HG03066 (cell line): ENCODE results near the gene FNDC10.
"Not testable (repeated sequence)": the region's sequence is repeated elsewhere in the genome, so short reads cannot be mapped to it uniquely, and the experiment has no call there.

Experiments
- ATAC-seq: cut with Tn5 transposase; IDR thresholded peaks from one replicate; pipeline ENCODE4 v1.9.1; 2021; ENCODE audit warnings: low read depth; ENCODE audit not compliant: unreplicated experiment

FNDC10 gene

GRCh38 chr1:1573843-1574720 lies 25.9 kb downstream of the FNDC10 start:
- ATAC-seq: peak; percentile 48

GRCh38 chr1:1569341-1569740 lies 30.6 kb downstream of the FNDC10 start:
- no peak for ATAC-seq

- ATAC-seq: no peak
Measured at GRCh38 chr1:1567891-1568291, 32.0 kb downstream of the FNDC10 start.

- ATAC-seq: no peak
Measured at GRCh38 chr1:1567152-1567875, 32.6 kb downstream of the FNDC10 start.

GRCh38 chr1:1565340-1565739 lies 34.6 kb downstream of the FNDC10 start:
- no peak for ATAC-seq

GRCh38 chr1:1564268-1564667 lies 35.7 kb downstream of the FNDC10 start:
- no peak for ATAC-seq

GRCh38 chr1:1563688-1564087 lies 36.2 kb downstream of the FNDC10 start:
- ATAC-seq: no peak

- ATAC-seq: no peak
Measured at GRCh38 chr1:1562556-1563195, 37.3 kb downstream of the FNDC10 start.

GRCh38 chr1:1561801-1562470 lies 38.0 kb downstream of the FNDC10 start:
- no peak for ATAC-seq

GRCh38 chr1:1560178-1560577 lies 39.8 kb downstream of the FNDC10 start:
- ATAC-seq: no peak

- no peak for ATAC-seq
Measured at GRCh38 chr1:1559066-1559465, 40.9 kb downstream of the FNDC10 start.

GRCh38 chr1:1558591-1558990 lies 41.3 kb downstream of the FNDC10 start:
- no peak for ATAC-seq

- ATAC-seq: not testable (repeated sequence)
Measured at GRCh38 chr1:1557688-1558087, 42.2 kb downstream of the FNDC10 start.

GRCh38 chr1:1556961-1557360 lies 43.0 kb downstream of the FNDC10 start:
- ATAC-seq: not testable (repeated sequence)

- no peak for ATAC-seq
Measured at GRCh38 chr1:1556505-1556904, 43.4 kb downstream of the FNDC10 start.

GRCh38 chr1:1554926-1555915 lies 44.7 kb downstream of the FNDC10 start:
- no peak for ATAC-seq

- no peak for ATAC-seq
Measured at GRCh38 chr1:1554550-1554925, 45.4 kb downstream of the FNDC10 start.

GRCh38 chr1:1553821-1554494 lies 46.0 kb downstream of the FNDC10 start:
- ATAC-seq: no peak

GRCh38 chr1:1552263-1552639 lies 47.7 kb downstream of the FNDC10 start:
- ATAC-seq: no peak
